ENCODE data around the gene PIP5K1B. TPM values are rescaled to one million over a fixed set of nuclear protein-coding genes. Genes with fewer than 3 reads are reported as not detected.

Gene PIP5K1B
- total RNA-seq, 1 donor from 2014 or later, result 71.9 TPM

GRCh38 chr9:68942790-68943189 lies 237.8 kb downstream of the PIP5K1B start:
- peaks cover 47% of the 10 kb centered on the region for H3K4me1 ChIP-seq
- no peak for TF ChIP-seq CTCF (IDR thresholded peaks at IDR 0.05; ENCODE audit: borderline replicate concordance)
- H3K27ac ChIP-seq (replicated peaks), result peak overlapping the region; percentile 82
- intact Hi-C loops (cut with micrococcal nuclease), result no loop called here
- no peaks in the 10 kb centered on the region for H3K27me3 ChIP-seq (ENCODE audit: low read depth)
- H3K9me3 ChIP-seq (replicated peaks), result no peaks in the 10 kb centered on the region
- H3K36me3 ChIP-seq, result no peaks in the 10 kb centered on the region
- DNase-seq, result no peak
- no peak overlapping the region for H3K4me3 ChIP-seq

GRCh38 chr9:68947015-68947414 lies 242.0 kb downstream of the PIP5K1B start:
- TF ChIP-seq CTCF (IDR thresholded peaks at IDR 0.05; ENCODE audit: borderline replicate concordance), result no peak

GRCh38 chr9:68947842-68948569 lies 243.0 kb downstream of the PIP5K1B start:
- Histone ChIP-seq H3K36me3 (no peaks in the 10 kb centered on the region), H3K9me3 (replicated peaks) (no peaks in the 10 kb centered on the region), H3K4me3 (no peak overlapping the region), H3K27me3 (ENCODE audit: low read depth) (no peaks in the 10 kb centered on the region), H3K4me1 (peaks cover 18% of the 10 kb centered on the region), H3K27ac (replicated peaks) (no peak overlapping the region)
- intact Hi-C loops (cut with micrococcal nuclease), result no loop called here
- DNase-seq, result no peak
- TF ChIP-seq CTCF (IDR thresholded peaks at IDR 0.05; ENCODE audit: borderline replicate concordance), result no peak

More at GRCh38 chr9:68947015-68947414, 242.0 kb downstream of the PIP5K1B start:
- H3K9me3 ChIP-seq (replicated peaks), result no peaks in the 10 kb centered on the region
- DNase-seq, result no peak
- no peaks in the 10 kb centered on the region for H3K27me3 ChIP-seq (ENCODE audit: low read depth)
- H3K4me3 ChIP-seq, result no peak overlapping the region
- intact Hi-C loops (cut with micrococcal nuclease), result no loop called here
- H3K4me1 ChIP-seq, result peaks cover 26% of the 10 kb centered on the region
- no peak overlapping the region for H3K27ac ChIP-seq (replicated peaks)
- no peaks in the 10 kb centered on the region for H3K36me3 ChIP-seq

GRCh38 chr9:68949271-68950000 lies 244.4 kb downstream of the PIP5K1B start:
- Histone ChIP-seq H3K27ac (replicated peaks) (peak overlapping the region; percentile 24), H3K27me3 (ENCODE audit: low read depth) (no peaks in the 10 kb centered on the region), H3K9me3 (replicated peaks) (no peaks in the 10 kb centered on the region), H3K4me1 (peaks cover 11% of the 10 kb centered on the region), H3K36me3 (no peaks in the 10 kb centered on the region), H3K4me3 (no peak overlapping the region)
- intact Hi-C loops (cut with micrococcal nuclease), result no loop called here
- peak; percentile 24 for DNase-seq
- TF ChIP-seq CTCF (IDR thresholded peaks at IDR 0.05; ENCODE audit: borderline replicate concordance), result peak; percentile 37

GRCh38 chr9:68950188-68950587 lies 245.1 kb downstream of the PIP5K1B start:
- TF ChIP-seq CTCF (IDR thresholded peaks at IDR 0.05; ENCODE audit: borderline replicate concordance), result no peak

More at GRCh38 chr9:68950188-68950587, 245.1 kb downstream of the PIP5K1B start:
- no peak overlapping the region for H3K27ac ChIP-seq (replicated peaks)
- H3K27me3 ChIP-seq (ENCODE audit: low read depth), result no peaks in the 10 kb centered on the region
- peaks cover 15% of the 10 kb centered on the region for H3K4me1 ChIP-seq
- no peaks in the 10 kb centered on the region for H3K9me3 ChIP-seq (replicated peaks)
- no peak for DNase-seq
- no peaks in the 10 kb centered on the region for H3K36me3 ChIP-seq
- no peak overlapping the region for H3K4me3 ChIP-seq
- intact Hi-C loops (cut with micrococcal nuclease), result no loop called here

Data from left ventricle myocardium inferior (tissue), 1 donor.